ENCODE data around the gene FBXW7.
A peak's percentile ranks its signal among the peaks of the same experiment; 100 is the strongest.
"Not testable (repeated sequence)": the region's sequence is repeated elsewhere in the genome, so short reads cannot be mapped to it uniquely, and the experiment has no call there.

Gene FBXW7

GRCh38 chr4:152535903-152536544, at the start of gene FBXW7:
FBXW7 (minus strand) TSS chr4:152536092; CDS start chr4:152411803, 124,289 bp downstream.
- peak; percentile 98 to 100 for DNase-seq (ENCODE audit: extremely low read depth in 1 of 2, low read depth in 1 of 2)

- DNase-seq (ENCODE audit: extremely low read depth in 1 of 2, low read depth in 1 of 2): no peak
Observed at GRCh38 chr4:152585023-152585441, 49.1 kb upstream of the FBXW7 start.

GRCh38 chr4:152581536-152582160, 45.8 kb upstream of the FBXW7 start:
- no peak for DNase-seq (ENCODE audit: extremely low read depth in 1 of 2, low read depth in 1 of 2)

GRCh38 chr4:152579916-152580315, 44.0 kb upstream of the FBXW7 start:
- DNase-seq (ENCODE audit: extremely low read depth in 1 of 2, low read depth in 1 of 2): no peak

- no peak for DNase-seq (ENCODE audit: extremely low read depth in 1 of 2, low read depth in 1 of 2)
Observed at GRCh38 chr4:152579107-152579764, 43.3 kb upstream of the FBXW7 start.

GRCh38 chr4:152578670-152579069, 42.8 kb upstream of the FBXW7 start:
- DNase-seq (ENCODE audit: extremely low read depth in 1 of 2, low read depth in 1 of 2): no peak

- DNase-seq (ENCODE audit: extremely low read depth in 1 of 2, low read depth in 1 of 2): no peak
Observed at GRCh38 chr4:152577708-152578396, 42.0 kb upstream of the FBXW7 start.

- DNase-seq (ENCODE audit: extremely low read depth in 1 of 2, low read depth in 1 of 2): no peak
Observed at GRCh38 chr4:152575533-152575932, 39.6 kb upstream of the FBXW7 start.

GRCh38 chr4:152573861-152574260, 38.0 kb upstream of the FBXW7 start:
- DNase-seq (ENCODE audit: extremely low read depth in 1 of 2, low read depth in 1 of 2): no peak

- no peak for DNase-seq (ENCODE audit: extremely low read depth in 1 of 2, low read depth in 1 of 2)
Observed at GRCh38 chr4:152572417-152573086, 36.7 kb upstream of the FBXW7 start.

GRCh38 chr4:152571770-152572169, 35.9 kb upstream of the FBXW7 start:
- no peak for DNase-seq (ENCODE audit: extremely low read depth in 1 of 2, low read depth in 1 of 2)

- no peak for DNase-seq (ENCODE audit: extremely low read depth in 1 of 2, low read depth in 1 of 2)
Observed at GRCh38 chr4:152571296-152571695, 35.4 kb upstream of the FBXW7 start.

- DNase-seq (ENCODE audit: extremely low read depth in 1 of 2, low read depth in 1 of 2): no peak
Observed at GRCh38 chr4:152565333-152565732, 29.4 kb upstream of the FBXW7 start.

- DNase-seq (ENCODE audit: extremely low read depth in 1 of 2, low read depth in 1 of 2): no peak
Observed at GRCh38 chr4:152564336-152564735, 28.4 kb upstream of the FBXW7 start.

- no peak for DNase-seq (ENCODE audit: extremely low read depth in 1 of 2, low read depth in 1 of 2)
Observed at GRCh38 chr4:152563209-152563608, 27.3 kb upstream of the FBXW7 start.

GRCh38 chr4:152559641-152560040, 23.7 kb upstream of the FBXW7 start:
- no peak for DNase-seq (ENCODE audit: extremely low read depth in 1 of 2, low read depth in 1 of 2)

GRCh38 chr4:152558396-152558795, 22.5 kb upstream of the FBXW7 start:
- no peak for DNase-seq (ENCODE audit: extremely low read depth in 1 of 2, low read depth in 1 of 2)

- DNase-seq (ENCODE audit: extremely low read depth in 1 of 2, low read depth in 1 of 2): no peak
Observed at GRCh38 chr4:152556834-152557233, 20.9 kb upstream of the FBXW7 start.

- no peak for DNase-seq (ENCODE audit: extremely low read depth in 1 of 2, low read depth in 1 of 2)
Observed at GRCh38 chr4:152556283-152556682, 20.4 kb upstream of the FBXW7 start.

GRCh38 chr4:152554742-152555141, 18.9 kb upstream of the FBXW7 start:
- DNase-seq (ENCODE audit: extremely low read depth in 1 of 2, low read depth in 1 of 2): no peak

- DNase-seq (ENCODE audit: extremely low read depth in 1 of 2, low read depth in 1 of 2): not testable (repeated sequence)
Observed at GRCh38 chr4:152550687-152551086, 14.8 kb upstream of the FBXW7 start.

Measured in stimulated activated CD8-positive, alpha-beta memory T cell treated with anti-CD3 and anti-CD28 coated beads, Interleukin-7, amount 100 ng/mL, for 48 hours (primary cell).